Measurements from ENCODE around the gene MAPK11. TPM values are rescaled to one million over a fixed set of nuclear protein-coding genes. Genes with fewer than 3 reads are reported as not detected.

The MAPK11 gene
- total RNA-seq, 1 donor from 2014 or later: 16.0 TPM

Other genes with a start within 250 kb of the MAPK11 start
- gene TTLL8, start 212.1 kb downstream of the MAPK11 start, total RNA-seq: not detected
- gene MLC1, start 185.0 kb downstream of the MAPK11 start, total RNA-seq: 30.5 TPM
- gene MOV10L1, start 180.4 kb downstream of the MAPK11 start, total RNA-seq: 2.5 TPM
- gene PANX2, start 99.6 kb downstream of the MAPK11 start, total RNA-seq: 3.2 TPM
- 4.2 TPM for gene TRABD, start 84.5 kb downstream of the MAPK11 start, total RNA-seq
- gene SELENOO, start 69.4 kb downstream of the MAPK11 start, total RNA-seq: 10.3 TPM
- 29.3 TPM for gene TUBGCP6, start 25.4 kb downstream of the MAPK11 start, total RNA-seq
- gene HDAC10, start 19.1 kb downstream of the MAPK11 start, total RNA-seq: 20.9 TPM
- gene MAPK12, start 8.7 kb downstream of the MAPK11 start, total RNA-seq: 11.6 TPM
- gene PLXNB2, start 37.3 kb upstream of the MAPK11 start, total RNA-seq: 52.4 TPM
- 17.2 TPM for gene DENND6B, start 56.6 kb upstream of the MAPK11 start, total RNA-seq
- 48.7 TPM for gene PPP6R2, start 72.9 kb upstream of the MAPK11 start, total RNA-seq
- gene SBF1, start 204.7 kb upstream of the MAPK11 start, total RNA-seq: 73.8 TPM
- gene ADM2, start 211.2 kb upstream of the MAPK11 start, total RNA-seq: under 0.01 TPM
- not detected for gene MIOX, start 216.5 kb upstream of the MAPK11 start, total RNA-seq
- 11.6 TPM for gene LMF2, start 237.3 kb upstream of the MAPK11 start, total RNA-seq
- gene NCAPH2, start 237.8 kb upstream of the MAPK11 start, total RNA-seq: 39.3 TPM